GM21619 (cell line): ENCODE data around the gene REC114.
"Not testable (repeated sequence)": the region's sequence is repeated elsewhere in the genome, so short reads cannot be mapped to it uniquely, and the experiment has no call there.

ENCODE experiments used
- ATAC-seq: cut with Tn5 transposase; IDR thresholded peaks from one replicate; pipeline ENCODE4 v1.9.1; 2021; ENCODE audit not compliant: unreplicated experiment

The REC114 gene

DNA sequence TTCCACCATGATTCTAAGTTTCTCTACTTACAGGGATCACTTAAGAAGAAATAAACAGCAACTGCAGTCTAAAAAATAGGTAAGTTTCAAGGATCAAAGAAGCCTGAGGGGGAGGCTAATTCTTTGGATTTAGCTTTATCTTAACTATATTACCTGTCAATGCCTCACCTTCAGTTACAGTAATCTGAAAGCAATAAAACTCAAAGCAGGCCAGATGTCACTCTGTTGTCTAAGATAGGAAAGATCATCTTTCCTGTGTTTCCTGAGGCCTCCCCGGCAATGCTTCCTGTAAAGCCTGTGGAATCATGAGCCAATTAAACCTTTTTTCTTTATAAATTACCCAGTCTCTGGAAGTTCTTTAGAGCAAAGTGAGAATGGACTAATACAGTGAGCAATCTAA lies 130.1 kb downstream of the REC114 start:
- ATAC-seq: no peak

GRCh38 chr15:73573572-73573971 lies 130.6 kb downstream of the REC114 start:
- ATAC-seq: no peak

DNA sequence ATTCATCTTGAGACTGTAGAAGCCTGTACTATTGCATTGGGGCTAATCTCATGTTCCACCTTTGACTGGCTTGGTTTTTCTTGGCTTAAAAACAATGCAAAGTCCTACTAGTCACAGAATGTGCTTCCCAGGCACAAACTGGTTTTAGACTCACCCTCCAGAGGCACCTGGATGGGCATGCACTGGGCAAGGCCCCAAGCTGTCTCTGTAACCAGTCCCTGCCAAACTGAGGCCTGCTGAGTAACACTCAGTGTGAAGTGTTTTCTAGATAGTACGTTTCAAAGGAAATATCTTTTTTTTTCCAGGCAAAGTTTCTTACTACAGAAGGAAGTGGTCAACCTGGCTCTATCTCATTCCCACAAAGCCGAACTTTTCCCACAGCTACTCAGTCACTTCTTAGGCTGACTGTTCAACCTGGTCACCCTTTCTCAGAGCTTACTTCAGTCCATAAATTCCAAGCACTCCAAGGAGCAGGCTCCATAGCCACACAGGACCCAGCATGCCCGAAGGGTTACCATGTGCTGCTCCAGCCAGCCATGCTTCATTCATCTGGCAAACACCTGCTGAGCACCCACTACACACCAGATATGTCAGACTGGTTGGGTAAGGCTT lies 132.8 kb downstream of the REC114 start:
- no peak for ATAC-seq

GRCh38 chr15:73577593-73577992 lies 134.6 kb downstream of the REC114 start:
- not testable (repeated sequence) for ATAC-seq

GRCh38 chr15:73578026-73578425 lies 135.1 kb downstream of the REC114 start:
- ATAC-seq: no peak

DNA sequence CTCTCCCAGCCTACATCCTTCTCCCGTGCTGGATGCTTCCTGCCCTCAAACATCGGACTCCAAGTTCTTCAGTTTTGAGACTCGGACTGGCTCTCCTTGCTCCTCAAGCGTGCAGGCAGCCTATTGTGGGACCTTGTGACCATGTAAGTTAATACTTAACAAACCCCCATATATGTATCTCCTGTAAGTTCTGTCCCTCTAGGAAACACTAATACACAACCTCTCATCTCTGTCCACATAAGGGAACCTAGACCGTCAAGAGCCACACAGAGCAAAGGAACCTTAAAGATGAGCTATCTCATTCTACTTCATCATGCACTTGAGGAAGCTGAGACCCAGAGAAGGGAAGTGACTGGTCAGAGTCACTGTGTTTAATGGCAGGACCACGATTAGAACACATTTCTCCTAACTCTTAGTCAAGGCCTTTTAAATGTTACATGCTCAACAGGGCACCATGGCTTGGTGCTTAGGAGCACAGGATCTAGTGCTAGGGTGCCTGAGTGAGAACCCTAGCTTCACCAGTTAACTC lies 140.0 kb downstream of the REC114 start:
- no peak for ATAC-seq

DNA sequence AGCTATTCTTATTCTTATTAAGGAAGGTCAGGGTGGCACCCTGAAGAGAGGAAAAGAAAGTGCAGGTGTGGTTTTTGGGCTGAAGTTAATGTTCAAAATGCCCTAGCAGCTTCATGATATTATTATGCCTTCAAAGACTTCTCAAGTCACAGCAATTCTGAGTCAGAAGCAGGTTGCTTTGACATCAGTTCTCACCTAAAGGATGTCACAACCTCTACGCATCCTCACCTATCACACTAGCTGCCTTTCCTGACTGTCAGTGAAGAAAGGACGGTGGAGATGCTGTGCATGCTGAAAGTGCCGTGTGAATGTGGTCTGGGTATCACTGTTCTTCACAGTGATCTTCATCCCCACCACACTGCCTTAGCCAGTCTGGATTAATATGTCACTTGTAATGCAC lies 140.6 kb downstream of the REC114 start:
- ATAC-seq: no peak

GRCh38 chr15:73584699-73585420 lies 141.9 kb downstream of the REC114 start:
- ATAC-seq: no peak

DNA sequence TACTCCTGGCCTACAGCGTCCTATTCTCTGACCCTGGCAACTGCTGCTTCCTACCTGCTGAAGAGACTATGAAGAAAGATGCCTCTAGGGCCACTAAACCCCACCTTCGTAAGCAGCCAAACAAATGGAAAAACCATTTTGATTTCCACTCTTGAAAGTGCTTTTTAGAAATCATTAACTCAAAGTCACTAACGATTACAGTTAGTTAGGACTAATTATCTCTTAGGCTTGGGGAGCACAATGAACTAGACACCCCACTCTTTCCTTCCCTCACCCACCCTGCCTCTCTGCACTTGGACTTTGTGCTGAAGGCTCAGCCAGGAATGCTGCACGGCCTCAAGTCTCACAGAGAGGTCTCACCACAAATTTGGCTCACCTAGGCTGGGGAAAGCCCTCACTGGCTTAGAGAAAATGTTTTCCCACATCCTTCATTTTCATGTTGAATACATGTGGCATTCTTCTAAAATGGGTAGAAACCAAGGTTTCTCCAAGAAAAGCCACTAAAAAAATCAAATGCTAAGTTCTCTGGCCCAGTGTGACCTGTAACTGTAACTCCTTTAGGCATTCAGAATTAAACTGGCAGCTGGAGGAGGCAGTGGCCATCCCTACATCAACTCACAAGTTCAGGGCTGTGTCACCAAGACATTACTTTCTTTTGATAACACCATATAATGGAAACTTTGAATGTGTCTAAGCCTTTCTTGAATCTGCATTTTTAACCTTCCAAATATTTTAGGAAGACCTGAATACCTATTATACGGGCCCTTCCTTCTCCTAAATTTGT lies 143.1 kb downstream of the REC114 start:
- ATAC-seq: no peak

DNA sequence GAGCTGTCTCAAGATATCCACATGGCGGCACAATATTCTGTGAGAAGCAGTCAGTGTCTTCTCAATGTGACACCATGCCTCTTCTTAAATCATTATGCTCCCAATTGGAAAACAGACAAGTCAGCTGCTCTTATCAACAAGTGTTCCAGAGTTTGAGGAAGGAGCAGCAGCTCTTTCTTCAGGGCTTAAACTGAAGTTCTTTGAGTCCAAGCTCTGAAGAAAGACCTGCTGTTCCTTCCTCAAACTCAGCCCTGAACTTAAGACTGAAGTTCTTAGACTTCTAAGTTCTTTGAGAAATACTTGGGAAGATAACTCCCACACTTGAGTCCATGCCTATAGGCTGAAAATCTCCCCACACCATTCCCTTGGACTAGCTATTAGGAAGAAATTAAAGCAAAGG lies 146.8 kb downstream of the REC114 start:
- no peak for ATAC-seq

- no peak for ATAC-seq
Measured at GRCh38 chr15:73590263-73590662, 147.3 kb downstream of the REC114 start.

DNA sequence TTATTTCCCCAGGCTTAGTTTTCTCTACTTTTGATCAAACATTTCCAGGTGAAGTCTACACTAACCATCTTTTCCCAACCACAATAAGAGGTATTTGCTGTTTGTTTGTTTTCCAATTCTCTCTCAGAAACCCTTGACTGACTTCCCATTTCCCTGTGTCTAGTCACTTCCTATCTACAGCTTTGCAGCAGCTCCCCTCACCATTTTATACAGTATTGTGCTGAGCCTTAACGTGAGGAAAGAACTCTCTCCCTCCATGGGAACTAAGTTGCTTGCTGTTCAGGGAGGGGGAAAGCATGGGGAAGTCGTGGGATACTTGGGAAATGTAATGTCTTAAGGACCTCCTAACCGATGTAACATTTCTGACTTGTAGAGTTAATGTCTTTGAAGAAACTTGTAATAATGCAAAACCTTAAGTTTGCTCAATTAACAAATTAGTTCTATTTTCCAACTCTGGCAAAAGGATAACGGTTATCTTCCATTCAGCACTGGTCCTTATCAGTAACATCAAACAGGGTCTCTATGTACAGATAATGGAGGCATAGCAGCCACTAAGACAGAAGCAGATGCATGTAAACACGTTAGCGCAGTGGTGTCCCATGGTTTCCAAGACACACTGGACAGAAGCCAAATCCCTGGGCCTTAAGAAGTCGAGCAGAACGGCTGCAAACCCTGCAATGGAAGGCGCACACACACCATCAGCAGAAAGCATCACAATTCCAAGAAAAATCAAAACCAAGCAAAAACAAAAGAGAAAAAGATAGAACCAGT lies 150.5 kb downstream of the REC114 start:
- ATAC-seq: no peak

GRCh38 chr15:73594109-73594508 lies 151.1 kb downstream of the REC114 start:
- ATAC-seq: no peak

GRCh38 chr15:73596174-73596573 lies 153.2 kb downstream of the REC114 start:
- ATAC-seq: no peak

DNA sequence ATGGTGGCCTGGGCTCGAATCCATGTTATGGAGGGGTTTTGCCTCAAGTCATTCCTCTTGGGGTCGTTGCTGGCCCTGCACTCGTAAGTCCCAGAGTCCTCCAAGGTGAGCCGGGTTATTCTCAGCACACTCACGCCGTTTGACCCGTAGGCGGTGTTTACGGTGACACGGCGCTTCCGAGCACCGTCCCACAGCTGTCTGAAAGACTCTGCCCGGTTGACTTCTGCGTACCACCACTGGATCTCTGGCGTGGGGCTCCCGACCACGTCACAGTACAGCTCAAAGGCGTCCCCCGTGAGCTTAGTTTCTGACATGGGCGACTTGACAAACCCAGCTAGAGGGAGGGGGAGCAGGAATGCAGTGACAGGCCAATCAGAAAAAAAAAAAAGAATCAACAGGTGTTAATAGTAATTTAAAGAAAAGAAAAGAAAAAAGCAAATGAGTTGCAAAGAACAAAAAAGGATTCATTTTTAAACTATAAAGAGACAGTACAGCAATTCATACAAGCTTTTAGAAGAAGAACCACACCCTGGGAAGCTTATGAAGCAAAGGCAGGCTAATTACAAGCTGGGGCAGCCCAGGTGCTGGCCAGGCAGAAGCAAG lies 154.2 kb downstream of the REC114 start:
- no peak for ATAC-seq

GRCh38 chr15:73598530-73599160 lies 155.7 kb downstream of the REC114 start:
- ATAC-seq: no peak

DNA sequence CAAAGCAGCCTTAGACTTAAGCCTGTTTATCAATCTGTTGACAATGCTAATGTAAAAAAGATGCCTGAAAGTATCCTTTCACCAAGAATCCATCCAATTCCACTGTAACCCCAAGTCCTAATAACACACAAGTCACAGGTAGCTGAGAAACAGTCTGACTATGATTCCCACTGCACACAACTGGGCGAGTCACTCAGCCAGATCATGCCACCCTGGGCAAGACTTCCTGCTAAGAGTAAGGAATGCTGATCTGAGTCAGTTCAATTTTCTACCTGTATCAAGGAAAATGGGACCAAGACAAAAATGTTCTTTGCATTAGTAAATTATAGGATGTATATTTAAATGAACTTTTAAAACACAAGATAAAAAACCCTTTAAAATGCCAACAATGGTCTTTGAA lies 157.0 kb downstream of the REC114 start:
- no peak for ATAC-seq

DNA sequence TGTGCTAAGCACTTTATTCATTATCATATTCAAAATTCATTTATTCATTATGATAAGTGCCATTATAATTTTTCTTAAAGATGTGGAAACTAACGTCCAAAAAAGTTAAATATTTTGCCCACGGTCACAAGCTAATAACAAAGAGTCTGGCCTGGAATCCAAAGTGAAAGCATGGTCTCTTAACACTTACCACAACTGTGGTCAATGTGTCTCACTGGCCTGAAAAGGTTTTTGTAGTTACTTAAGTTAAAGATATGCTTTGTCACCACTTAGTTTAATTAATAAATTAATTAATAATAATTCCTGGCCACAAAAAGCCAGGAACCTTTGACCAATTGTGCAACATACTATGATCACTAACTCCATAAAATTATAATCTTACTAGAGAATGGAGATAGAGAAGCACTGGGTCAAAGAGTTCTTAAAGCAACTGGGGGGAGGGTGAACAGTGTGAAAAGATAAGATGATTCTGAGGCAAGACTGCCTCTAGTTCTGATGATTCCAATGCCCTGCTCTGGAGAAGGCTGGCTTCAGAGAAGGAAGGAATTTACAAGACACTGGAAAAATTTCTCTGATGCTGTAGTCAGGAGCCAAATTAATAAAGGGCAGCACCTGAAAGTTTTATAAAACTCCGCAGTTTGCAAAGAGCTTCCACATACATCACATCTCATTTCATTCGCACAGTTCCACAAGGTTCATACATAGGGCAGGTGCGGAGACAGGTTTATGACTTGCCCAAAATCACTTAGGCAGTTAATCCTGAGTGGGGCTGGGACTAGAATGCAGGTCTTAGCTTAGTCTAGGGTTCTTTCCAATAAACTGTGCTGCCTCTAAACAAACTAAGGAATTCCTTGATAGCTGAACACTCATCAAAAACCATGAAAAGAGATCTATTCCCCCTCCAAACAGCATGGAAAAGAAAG lies 157.7 kb downstream of the REC114 start:
- ATAC-seq: no peak
